GM23248 (cell line): ENCODE data around the gene ZSCAN20. TPM values are rescaled to one million over a fixed set of nuclear protein-coding genes. Genes with fewer than 3 reads are reported as not detected.

ENCODE experiments used
- DNase-seq: peaks from one replicate; pipeline ENCODE4 v3.0.0-alpha.2; 2015
- H2AFZ ChIP-seq: fragments of 200-600 bp; sonication (generic); 2 replicates; pipeline ENCODE4 v1.6.1; 2016; ENCODE audit warnings: antibody characterized with exemption
- H3F3A ChIP-seq: fragments of 200-600 bp; sonication (generic); 2 replicates; pipeline ENCODE4 v1.6.1; 2016; ENCODE audit warnings: mild to moderate bottlenecking, antibody characterized with exemption, mixed run types; ENCODE audit not compliant: insufficient read depth
- H3K27ac ChIP-seq: fragments of 200-600 bp; sonication (generic); 2 replicates; pipeline ENCODE4 v1.5.1; 2016; ENCODE audit warnings: mild to moderate bottlenecking
- H3K27me3 ChIP-seq: fragments of 200-600 bp; sonication (generic); replicated peaks from 2 replicates; pipeline ENCODE4 v1.6.1; 2016; ENCODE audit warnings: mild to moderate bottlenecking; ENCODE audit not compliant: insufficient read depth
- H3K36me3 ChIP-seq: fragments of 200-600 bp; sonication (generic); 2 replicates; pipeline ENCODE4 v1.6.1; 2016; ENCODE audit warnings: low read depth, mild to moderate bottlenecking
- H3K4me1 ChIP-seq: fragments of 200-600 bp; sonication (generic); 2 replicates; pipeline ENCODE4 v1.6.1; 2016; ENCODE audit warnings: mild to moderate bottlenecking; ENCODE audit not compliant: insufficient read depth
- H3K4me2 ChIP-seq: fragments of 200-600 bp; sonication (generic); one replicate; pipeline ENCODE4 v1.6.1; 2016; ENCODE audit warnings: mild to moderate bottlenecking; ENCODE audit not compliant: unreplicated experiment
- H3K4me3 ChIP-seq: fragments of 200-600 bp; sonication (generic); 2 replicates; pipeline ENCODE4 v1.5.1; 2016; ENCODE audit warnings: mild to moderate bottlenecking
- H3K79me2 ChIP-seq: fragments of 200-600 bp; sonication (generic); 2 replicates; pipeline ENCODE4 v1.6.1; 2016; ENCODE audit warnings: mild to moderate bottlenecking; ENCODE audit not compliant: insufficient read depth
- H3K9ac ChIP-seq: fragments of 200-600 bp; sonication (generic); 2 replicates; pipeline ENCODE4 v1.6.1; 2016; ENCODE audit warnings: mild to moderate bottlenecking
- H3K9me2 ChIP-seq: fragments of 200-600 bp; sonication (generic); 2 replicates; pipeline ENCODE4 v1.6.1; 2016; ENCODE audit warnings: mixed run types, mild to moderate bottlenecking, moderate library complexity; ENCODE audit not compliant: insufficient read depth
- H3K9me3 ChIP-seq: fragments of 200-600 bp; sonication (generic); one replicate; pipeline ENCODE4 v1.6.1; 2017; ENCODE audit warnings: low read depth
- H4K20me1 ChIP-seq: fragments of 200-600 bp; sonication (generic); 2 replicates; pipeline ENCODE4 v1.6.0; 2016; ENCODE audit not compliant: insufficient read depth
- EZH2 ChIP-seq: fragments of 200-600 bp; sonication (generic); IDR thresholded peaks from 2 replicates; pipeline ENCODE4 v1.6.1; 2018; ENCODE audit warnings: antibody characterized with exemption, mild to moderate bottlenecking; ENCODE audit not compliant: insufficient read depth, poor library complexity, severe bottlenecking
- EZH2phosphoT487 ChIP-seq: fragments of 200-600 bp; sonication (generic); IDR thresholded peaks from 2 replicates; pipeline ENCODE4 v1.6.1; 2018; ENCODE audit warnings: antibody characterized with exemption, moderate library complexity, mild to moderate bottlenecking, low read depth; ENCODE audit not compliant: insufficient read depth
- WGBS, 2 experiments: methylation state at CpG; one replicate each; pipeline ENCODE4 v1.1.6; 2015 to 2017; ENCODE audit warnings: low lambda C conversion rate in 2 of 2, low coverage in 1 of 2; ENCODE audit errors: missing lambda C conversion rate in 2 of 2; 5-methylcytosine and 5-hydroxymethylcytosine counted together
- in situ Hi-C: fragments of 300-500 bp; cut with MboI; formaldehyde crosslinking; loops from 2 replicates; pipeline ENCODE4 v1.15.0; 2020
- polyA plus RNA-seq: library from polyadenylated mRNA; unstranded; fragments of >200 nt; fragmentation: Nextera tagmentation; extraction: Ambion mirVana; gene quantifications from 2 replicates; pipeline ENCODE4 v1.2.1, GENCODE V29; 2016
- total RNA-seq: library from RNA; depleted of rRNA; stranded (reverse); fragments of >200 nt; shearing (Covaris generic); gene quantifications from 2 replicates; pipeline ENCODE4 v1.2.3, GENCODE V29; 2014

ZSCAN20 gene
- total and polyA plus RNA-seq, 2 experiments from 2014 or later = 1.7 to 9.5 TPM

- peaks cover 20% of the 10 kb centered on the region for H3F3A ChIP-seq
- no peaks in the 10 kb centered on the region for H3K9me2 ChIP-seq
- DNase-seq = no peak
- 84 to 89% methylated on average over 3 of the region's 3 CpGs for WGBS, 2 experiments
- H3K9me3 ChIP-seq = no peaks in the 10 kb centered on the region
- H3K27ac ChIP-seq = no peak overlapping the region
- H3K36me3 ChIP-seq = no peaks in the 10 kb centered on the region
- in situ Hi-C loops = loop anchor here (25.0 kb wide), 1 partner anchor 182 kb away; no protein-coding TSS in a partner anchor
- H3K79me2 ChIP-seq = peaks cover 15% of the 10 kb centered on the region
- H3K4me1 ChIP-seq = peaks cover 29% of the 10 kb centered on the region
- TF ChIP-seq EZH2 (no peak), EZH2phosphoT487 (no peak)
- H4K20me1 ChIP-seq = no peaks in the 10 kb centered on the region
- H3K4me3 ChIP-seq = no peak overlapping the region
- no peak overlapping the region for H3K4me2 ChIP-seq
- no peaks in the 10 kb centered on the region for H3K27me3 ChIP-seq
- H3K9ac ChIP-seq = no peak overlapping the region
- H2AFZ ChIP-seq = no peak overlapping the region
These were observed 3.5 kb upstream of the ZSCAN20 start for GRCh38 chr1:33468967-33469366.

DNA sequence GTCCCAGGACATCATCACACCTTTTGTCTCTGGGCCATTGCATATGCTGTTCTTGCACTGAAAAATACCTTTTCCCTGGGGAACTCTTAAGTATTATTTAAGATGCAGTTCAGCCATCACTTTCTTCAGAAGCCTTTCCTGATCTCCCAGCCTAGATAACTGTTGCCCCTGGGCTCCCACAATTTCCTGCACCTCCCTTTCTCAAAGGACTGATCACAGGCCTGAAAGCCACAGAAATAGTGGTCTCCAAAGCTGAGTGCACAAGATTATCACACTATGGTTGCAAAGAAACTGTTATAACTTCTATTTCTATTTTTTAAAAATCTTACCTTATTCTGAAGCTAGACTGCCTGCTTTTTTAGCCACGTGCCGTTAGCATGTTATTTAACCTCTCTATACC lies 2.8 kb upstream of the ZSCAN20 start:
- WGBS, 2 experiments = 100% methylated on average over 2 of the region's 2 CpGs
- H3K9ac ChIP-seq = no peak overlapping the region
- H3K9me3 ChIP-seq = no peaks in the 10 kb centered on the region
- in situ Hi-C loops = loop anchor here (25.0 kb wide), 1 partner anchor 182 kb away; no protein-coding TSS in a partner anchor
- H3K36me3 ChIP-seq = no peaks in the 10 kb centered on the region
- H3K4me1 ChIP-seq = peaks cover 33% of the 10 kb centered on the region
- DNase-seq = no peak
- no peaks in the 10 kb centered on the region for H4K20me1 ChIP-seq
- no peak overlapping the region for H3K4me3 ChIP-seq
- peaks cover 22% of the 10 kb centered on the region for H3K79me2 ChIP-seq
- peaks cover 20% of the 10 kb centered on the region for H3F3A ChIP-seq
- TF ChIP-seq EZH2phosphoT487 (no peak), EZH2 (no peak)
- no peak overlapping the region for H3K27ac ChIP-seq
- H3K4me2 ChIP-seq = peak overlapping the region; percentile 43
- H3K27me3 ChIP-seq = no peaks in the 10 kb centered on the region
- H3K9me2 ChIP-seq = no peaks in the 10 kb centered on the region
- no peak overlapping the region for H2AFZ ChIP-seq

GRCh38 chr1:33470495-33471012 lies 1.9 kb upstream of the ZSCAN20 start:
- no peaks in the 10 kb centered on the region for H4K20me1 ChIP-seq
- H3K4me1 ChIP-seq = peaks cover 33% of the 10 kb centered on the region
- 4 to 5% methylated on average over 11 of the region's 11 CpGs for WGBS, 2 experiments
- no peaks in the 10 kb centered on the region for H3K36me3 ChIP-seq
- peak; percentile 94 for DNase-seq
- H3K27ac ChIP-seq = peak overlapping the region; percentile 61
- H3K4me3 ChIP-seq = no peak overlapping the region
- H3K27me3 ChIP-seq = no peaks in the 10 kb centered on the region
- TF ChIP-seq EZH2 = no peak
- no peak for TF ChIP-seq EZH2phosphoT487
- no peaks in the 10 kb centered on the region for H3K9me2 ChIP-seq
- peaks cover 20% of the 10 kb centered on the region for H3F3A ChIP-seq
- H3K9ac ChIP-seq = peak overlapping the region; percentile 16; the same call in 1 of the 2 replicates
- in situ Hi-C loops = loop anchor here (25.0 kb wide), 1 partner anchor 183 kb away; no protein-coding TSS in a partner anchor
- H3K4me2 ChIP-seq = peak overlapping the region; percentile 43
- peak overlapping the region; percentile 71 for H2AFZ ChIP-seq
- peaks cover 30% of the 10 kb centered on the region for H3K79me2 ChIP-seq
- H3K9me3 ChIP-seq = no peaks in the 10 kb centered on the region

DNA sequence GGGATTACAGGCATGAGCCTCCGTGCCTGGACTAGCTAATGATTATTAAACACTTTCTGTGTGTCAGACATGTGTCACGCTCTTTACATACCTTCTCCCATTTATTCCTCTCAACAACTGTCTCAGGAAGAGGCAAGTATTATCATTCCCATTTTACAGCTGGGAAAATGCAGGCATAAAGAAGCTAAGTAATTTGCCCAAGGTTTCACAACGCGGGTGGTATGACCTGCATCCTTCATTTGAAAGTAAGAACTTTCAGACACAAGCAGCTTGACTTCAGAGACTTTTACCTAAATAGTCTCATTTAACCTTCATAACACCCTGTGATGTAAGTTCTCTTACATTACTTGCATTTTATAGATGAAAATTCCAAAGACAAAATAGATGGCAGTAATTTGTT lies 1.0 kb upstream of the ZSCAN20 start:
- in situ Hi-C loops = loop anchor here (25.0 kb wide), 1 partner anchor 184 kb away; no protein-coding TSS in a partner anchor
- H3K36me3 ChIP-seq = no peaks in the 10 kb centered on the region
- no peak for DNase-seq
- peaks cover 33% of the 10 kb centered on the region for H3K4me1 ChIP-seq
- TF ChIP-seq EZH2 (no peak), EZH2phosphoT487 (no peak)
- H3K9ac ChIP-seq = peak overlapping the region; percentile 52; the same call in 1 of the 2 replicates
- H3K27ac ChIP-seq = peak overlapping the region; percentile 61; the same call in 1 of the 2 replicates
- peaks cover 38% of the 10 kb centered on the region for H3K79me2 ChIP-seq
- H3K9me3 ChIP-seq = no peaks in the 10 kb centered on the region
- H3K4me3 ChIP-seq = no peak overlapping the region
- H3K4me2 ChIP-seq = no peak overlapping the region
- 91 to 95% methylated on average over 4 of the region's 4 CpGs for WGBS, 2 experiments
- H4K20me1 ChIP-seq = no peaks in the 10 kb centered on the region
- no peaks in the 10 kb centered on the region for H3K27me3 ChIP-seq
- no peaks in the 10 kb centered on the region for H3K9me2 ChIP-seq
- H2AFZ ChIP-seq = peak overlapping the region; percentile 92
- peaks cover 20% of the 10 kb centered on the region for H3F3A ChIP-seq

DNA sequence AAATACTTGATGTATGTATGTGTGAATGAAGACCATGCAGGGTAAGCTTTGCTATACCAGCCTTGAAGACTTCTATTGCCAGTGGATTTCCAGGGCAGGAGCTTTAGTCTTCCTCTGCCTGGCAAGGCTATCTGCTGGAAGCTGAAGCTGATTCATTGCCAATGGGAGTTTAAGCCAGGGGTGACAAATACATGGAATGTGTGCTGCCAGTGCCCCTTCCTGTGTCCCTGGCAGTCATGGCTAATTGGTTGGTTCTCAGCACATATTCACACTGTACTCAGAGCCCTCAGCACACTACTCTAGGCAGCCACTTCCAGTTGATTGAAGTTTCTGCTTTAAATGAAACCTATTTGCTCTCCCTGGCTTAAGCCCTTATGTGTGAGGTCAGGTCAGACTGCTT lies 1.5 kb downstream of the ZSCAN20 start:
- no peak overlapping the region for H3K27ac ChIP-seq
- H3K9ac ChIP-seq = no peak overlapping the region
- H4K20me1 ChIP-seq = no peaks in the 10 kb centered on the region
- H3K79me2 ChIP-seq = peaks cover 58% of the 10 kb centered on the region
- no peaks in the 10 kb centered on the region for H3K27me3 ChIP-seq
- H3K9me2 ChIP-seq = no peaks in the 10 kb centered on the region
- H3F3A ChIP-seq = peaks cover 20% of the 10 kb centered on the region
- in situ Hi-C loops = loop anchor here (25.0 kb wide), 1 partner anchor 187 kb away; no protein-coding TSS in a partner anchor
- H3K4me2 ChIP-seq = peak overlapping the region; percentile 85
- no peak overlapping the region for H3K4me3 ChIP-seq
- H2AFZ ChIP-seq = no peak overlapping the region
- H3K36me3 ChIP-seq = no peaks in the 10 kb centered on the region
- DNase-seq = peak; percentile 70
- no peaks in the 10 kb centered on the region for H3K9me3 ChIP-seq
- no peak for TF ChIP-seq EZH2
- no peak for TF ChIP-seq EZH2phosphoT487
- peaks cover 27% of the 10 kb centered on the region for H3K4me1 ChIP-seq
